RWPE1 (cell line): Measurements from ENCODE around the gene SNX32.

ENCODE experiments used
- CTCF ChIA-PET: fragments of 350-600 bp; sonication (Branson Sonifier 250); formaldehyde crosslinking; extraction: SDS; loops from one replicate; lab custom pipeline; 2021; lab: Yijun Ruan, JAX
- POLR2A ChIA-PET: fragments of 400-600 bp; formaldehyde crosslinking; extraction: SDS; loops from one replicate; lab custom pipeline; 2020; ENCODE audit warnings: antibody characterized with exemption; ENCODE audit not compliant: low non-redundant PET; lab: Yijun Ruan, JAX
- DNase-seq: peaks from one replicate; pipeline ENCODE4 v3.0.0; 2012; ENCODE audit warnings: low spot score
- H3K27ac ChIP-seq: fragments of 450-650 bp; 2 replicates; pipeline ENCODE4 v1.5.1; 2017
- CTCF ChIP-seq: fragments of 450-650 bp; conservative IDR thresholded peaks from 2 replicates; pipeline ENCODE4 v1.5.1; 2017; ENCODE audit warnings: low read depth, mild to moderate bottlenecking

The SNX32 gene

DNA sequence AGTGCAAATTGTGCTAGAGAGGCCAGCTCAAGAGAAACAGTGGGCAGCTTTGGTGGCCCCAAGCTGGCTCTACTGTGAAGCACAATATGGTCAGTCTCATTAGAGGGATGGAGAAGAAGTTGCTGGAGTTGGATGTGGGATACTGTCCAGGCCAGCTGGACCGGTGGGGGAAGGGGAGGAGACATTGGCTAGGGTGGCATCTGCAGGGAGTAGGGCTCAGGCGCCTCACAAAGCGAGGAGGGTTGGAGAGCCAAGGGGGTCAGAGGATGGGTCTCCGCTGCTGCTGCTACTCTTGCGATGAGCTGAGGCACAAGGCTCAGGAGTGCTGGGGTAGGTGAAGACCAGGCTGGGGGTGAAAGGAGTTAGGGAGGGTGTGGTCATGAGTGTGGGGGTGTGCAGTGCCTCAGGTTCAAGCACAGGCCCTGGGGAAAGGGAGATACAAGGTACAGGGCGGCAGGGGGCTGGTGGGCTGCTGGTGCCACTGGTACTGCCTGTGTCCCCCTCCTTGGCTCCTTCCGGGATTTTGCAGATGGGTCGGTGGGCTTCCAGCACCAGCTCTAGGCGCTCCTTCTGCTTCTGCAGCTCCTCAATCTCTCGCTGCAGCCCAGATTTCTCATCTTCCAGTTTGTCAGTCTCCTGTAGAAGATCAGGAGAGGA lies 59.0 kb downstream of the SNX32 start:
- ChIA-PET CTCF (interaction anchor here (0.8 kb wide), 1 partner anchor 97 kb away, joined by 8 read pairs; no protein-coding TSS in a partner anchor), POLR2A (interaction anchor here (0.5 kb wide), 2 partner anchors 9 to 83 kb away, joined by 3 read pairs; no protein-coding TSS in a partner anchor)
- no peak for TF ChIP-seq CTCF
- no peak for DNase-seq
- H3K27ac ChIP-seq, result peak overlapping the region; percentile 95

- TF ChIP-seq CTCF, result no peak
- DNase-seq, result no peak
- CTCF ChIA-PET, result interaction anchor here (0.6 kb wide), 3 partner anchors 117 to 1914 kb away, joined by 3 to 5 read pairs (median 4); partner anchors contain the start of gene SF3B2
- POLR2A ChIA-PET, result interaction anchor here (0.6 kb wide), 1 partner anchor 175 kb away, joined by 3 read pairs; no protein-coding TSS in a partner anchor
- peak overlapping the region; percentile 95 for H3K27ac ChIP-seq
Measured at GRCh38 chr11:65894034-65894591, 60.4 kb downstream of the SNX32 start.

DNA sequence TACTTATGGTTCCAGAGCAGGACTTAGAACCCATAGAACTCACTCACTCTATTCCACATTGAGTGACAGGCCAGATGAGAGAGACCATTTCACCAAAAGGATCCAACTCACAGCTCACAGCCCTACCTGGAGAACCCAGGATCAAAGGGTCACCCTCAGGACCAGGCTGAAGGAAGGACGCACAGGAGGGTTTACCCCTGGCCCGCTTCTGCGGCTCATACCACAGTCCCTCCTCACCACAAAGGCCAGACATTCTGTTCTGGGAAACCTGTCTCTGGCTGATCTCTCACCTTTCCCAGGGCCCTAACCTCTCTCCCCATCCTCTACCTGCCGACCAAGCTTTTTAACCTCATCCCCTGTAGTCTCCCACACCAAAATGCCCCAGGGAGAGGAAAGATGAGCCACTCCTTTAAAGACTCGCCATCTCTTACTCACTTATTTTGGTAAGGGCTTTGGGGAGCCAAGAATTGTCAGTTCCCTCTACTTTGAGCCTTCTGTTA lies 61.8 kb downstream of the SNX32 start:
- peak overlapping the region; percentile 95 for H3K27ac ChIP-seq
- CTCF ChIA-PET, result interaction anchor here (0.6 kb wide), 1 partner anchor 136 kb away, joined by 3 read pairs; no protein-coding TSS in a partner anchor
- POLR2A ChIA-PET, result no interaction called here
- DNase-seq, result no peak
- no peak for TF ChIP-seq CTCF

DNA sequence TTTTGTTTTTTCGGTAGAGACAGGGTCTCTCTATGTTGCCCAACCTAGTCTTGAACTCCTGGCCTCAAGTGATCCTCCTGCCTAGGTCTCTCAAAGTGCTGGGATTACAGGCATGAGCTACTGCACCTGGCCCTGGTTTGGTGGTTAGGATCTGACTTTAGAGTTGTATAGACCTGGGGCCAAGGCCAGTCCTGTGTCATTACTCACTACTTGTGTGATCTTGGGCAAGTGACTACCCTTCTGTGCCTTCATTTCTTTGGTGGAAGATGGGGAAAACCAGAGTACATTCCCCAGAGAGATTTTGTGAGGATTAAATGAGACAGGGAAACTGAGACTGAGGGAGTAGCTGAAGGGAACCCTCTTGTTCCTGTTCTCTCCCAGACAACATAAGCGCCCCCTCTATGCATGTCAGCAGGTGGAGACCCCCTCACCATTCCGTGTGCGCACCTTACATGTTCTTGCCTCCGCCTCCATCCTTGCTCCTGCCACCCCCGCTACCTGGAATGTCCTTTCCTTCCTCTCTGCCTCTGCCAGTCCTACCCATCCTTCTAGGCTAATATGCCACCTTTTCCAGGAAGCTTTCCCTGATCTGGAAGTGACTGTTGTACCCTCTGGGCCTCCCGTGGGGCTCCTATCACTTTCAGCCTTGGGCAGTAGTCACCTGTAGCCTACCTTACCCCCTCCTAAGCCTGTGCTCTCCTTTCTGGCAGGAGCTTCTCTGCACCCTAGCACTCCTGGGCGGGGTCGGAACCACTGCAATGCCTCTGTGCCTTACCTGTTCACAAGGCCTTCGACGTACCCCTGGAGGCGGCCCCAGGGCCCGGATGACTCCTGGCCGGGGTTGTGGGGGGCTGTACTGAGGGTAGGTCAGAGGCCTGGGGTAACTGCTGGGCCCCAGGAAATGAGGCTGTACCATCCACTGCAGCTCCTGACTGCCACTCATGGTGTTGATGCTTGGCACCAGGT lies 62.6 kb downstream of the SNX32 start:
- H3K27ac ChIP-seq, result peak overlapping the region; percentile 95
- TF ChIP-seq CTCF, result no peak
- ChIA-PET POLR2A (interaction anchor here (1.7 kb wide), 1 partner anchor 19 kb away, joined by 5 read pairs; no protein-coding TSS in a partner anchor), CTCF (no interaction called here)
- no peak for DNase-seq

GRCh38 chr11:65897020-65897471 lies 63.3 kb downstream of the SNX32 start:
- ChIA-PET POLR2A (interaction anchor here (0.5 to 1.7 kb wide), 2 partner anchors 19 to 53 kb away, joined by 3 to 5 read pairs; no protein-coding TSS in a partner anchor), CTCF (interaction anchor here (0.6 kb wide), 1 partner anchor 11 kb away, joined by 3 read pairs; no protein-coding TSS in a partner anchor)
- no peak for DNase-seq
- peak overlapping the region; percentile 95 for H3K27ac ChIP-seq
- TF ChIP-seq CTCF, result no peak
